Urothelium cell line (cell line): ENCODE measurements around the gene ABLIM1.

Experiments
- DNase-seq: peaks from one replicate; pipeline ENCODE4 v3.0.0; 2011; ENCODE audit warnings: low spot score, mixed read lengths
- FAIRE-seq: peaks from 2 replicates; lab custom pipeline; 2011; peaks lifted over from hg19 to GRCh38; lab: Jason Lieb, UNC

The ABLIM1 gene

DNA sequence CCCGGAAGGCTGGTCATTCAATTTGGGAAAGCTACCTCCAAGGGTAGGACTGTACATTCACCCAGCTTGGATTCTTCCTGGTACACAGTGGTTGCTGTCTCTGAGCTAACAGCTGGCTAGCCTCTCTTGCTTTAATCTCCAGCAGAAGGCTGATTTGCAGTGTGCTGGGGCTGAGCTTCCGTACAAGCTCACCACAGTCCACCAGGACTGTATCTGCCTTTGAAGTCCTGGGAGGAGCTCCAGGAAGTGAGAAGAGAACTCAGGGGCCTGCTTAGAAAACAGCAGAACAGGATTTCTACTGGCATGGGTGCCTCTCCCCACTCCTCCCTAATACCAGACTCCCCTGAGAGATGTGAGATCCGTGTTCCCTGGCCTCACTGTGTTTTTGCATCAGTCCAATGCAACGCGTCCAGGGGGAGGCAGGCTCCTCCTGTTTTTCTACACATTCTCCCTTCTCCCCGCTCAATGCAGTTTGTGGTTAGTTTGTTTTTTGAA is 260.4 kb downstream of the ABLIM1 start:
- no peak for FAIRE-seq

GRCh38 chr10:114396464-114396863 is 261.6 kb downstream of the ABLIM1 start:
- no peak for DNase-seq
- no peak for FAIRE-seq

More for the DNA sequence above, 260.4 kb downstream of the ABLIM1 start:
- DNase-seq = no peak

DNA sequence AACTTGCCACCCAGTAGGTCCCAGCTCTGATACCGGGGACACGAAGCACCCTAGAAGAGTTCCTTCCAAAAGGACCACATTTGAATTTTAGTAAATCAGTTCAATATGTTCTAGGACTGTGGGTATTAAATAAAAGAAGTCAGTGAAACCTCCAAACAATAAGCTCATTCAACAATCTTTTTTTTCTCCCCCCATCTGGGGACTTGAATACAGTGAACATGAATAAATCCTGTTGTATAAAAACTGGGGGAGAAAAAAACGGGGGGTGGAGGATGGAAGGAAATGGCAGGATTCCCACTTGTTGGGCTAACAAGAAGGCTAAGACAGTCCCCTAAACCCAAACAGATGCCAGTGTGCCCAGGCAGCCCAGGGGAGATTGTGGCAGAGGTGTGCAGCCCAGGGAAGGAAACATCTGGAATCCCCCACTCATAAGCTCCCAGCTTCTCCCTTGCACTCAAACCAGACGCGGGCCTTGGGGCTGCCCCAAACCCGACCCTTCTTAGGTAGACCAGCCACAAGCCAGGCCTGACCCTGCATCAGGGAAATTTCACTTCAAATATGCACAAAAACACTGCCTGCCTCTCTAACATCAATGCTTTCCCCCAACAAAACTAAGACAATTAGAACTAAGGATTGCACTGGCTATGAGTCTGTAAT is 262.6 kb downstream of the ABLIM1 start:
- FAIRE-seq (no peak), DNase-seq (no peak)

GRCh38 chr10:114394531-114394930 is 263.5 kb downstream of the ABLIM1 start:
- DNase-seq (no peak), FAIRE-seq (no peak)

DNA sequence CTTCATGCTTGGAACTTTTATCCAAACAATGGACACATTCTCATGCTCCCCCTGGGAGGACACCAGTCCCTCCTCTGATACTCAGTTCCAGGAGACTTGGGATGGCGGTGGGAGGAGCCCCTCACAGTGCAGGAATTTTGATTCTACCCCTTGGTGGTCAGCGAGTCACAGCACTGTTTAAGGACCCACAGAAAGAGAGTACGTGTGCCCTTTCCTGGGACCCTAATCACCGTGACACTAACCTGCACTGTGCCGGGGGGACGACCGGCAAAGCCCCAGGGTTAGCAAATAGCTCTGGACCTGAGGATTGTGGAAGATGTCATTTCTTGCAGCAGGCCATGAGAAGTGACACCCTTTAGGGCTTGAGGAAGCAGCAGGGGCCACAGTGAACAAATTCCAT is 264.2 kb downstream of the ABLIM1 start:
- no peak for FAIRE-seq
- DNase-seq = no peak

DNA sequence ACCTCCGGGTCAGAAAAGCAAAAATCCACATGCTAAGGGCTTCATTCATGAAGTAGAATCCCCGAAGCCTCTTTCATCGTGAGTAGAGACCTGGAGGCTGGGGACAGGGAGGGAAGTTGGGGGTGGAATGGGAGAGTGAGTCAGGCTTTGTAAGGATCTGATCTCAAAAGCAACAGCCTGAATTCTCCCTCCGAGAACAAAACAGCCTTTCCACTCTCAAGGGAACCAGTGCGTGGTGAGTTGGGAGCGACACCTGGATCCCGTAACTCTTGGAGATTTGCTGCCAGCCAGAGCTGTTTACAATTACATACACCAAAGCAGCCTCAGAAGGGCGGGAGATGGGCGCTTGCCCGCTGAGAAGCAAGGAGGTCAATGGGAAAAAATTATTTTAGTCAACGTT is 264.6 kb downstream of the ABLIM1 start:
- peak; percentile 40 for DNase-seq

DNA sequence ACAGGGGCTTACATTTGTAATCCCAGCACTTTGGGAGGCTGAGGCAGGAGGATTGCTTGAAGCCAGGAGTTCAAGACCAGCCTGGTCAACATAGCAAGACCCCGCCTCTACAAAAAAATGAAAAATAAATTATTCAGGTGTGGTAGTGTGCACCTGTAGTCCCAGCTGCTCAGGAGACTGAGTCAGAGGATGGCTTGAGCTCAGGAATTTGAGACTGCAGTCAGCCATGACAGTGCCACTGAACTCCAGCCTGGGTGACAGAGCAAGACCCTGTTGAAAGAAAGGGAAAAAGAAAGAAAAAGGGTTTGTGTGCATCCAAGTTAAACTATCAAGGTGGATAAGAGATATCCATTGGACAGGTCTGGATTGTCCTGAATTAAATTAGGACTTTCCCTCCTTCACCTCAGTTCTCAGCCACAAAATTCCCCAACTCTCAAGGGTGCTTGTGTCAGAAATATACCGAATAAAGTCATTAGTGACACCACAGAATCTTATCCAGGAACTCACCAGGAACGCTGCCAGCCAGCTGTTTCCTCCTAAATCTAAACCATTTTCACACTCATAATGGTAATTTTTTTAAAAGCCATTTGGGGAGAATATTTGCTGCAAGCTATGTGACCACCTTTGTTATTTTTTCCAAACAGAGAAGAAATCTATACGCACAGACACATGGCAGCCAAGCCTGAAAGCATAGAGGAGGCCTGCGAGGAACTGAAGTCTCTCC is 265.8 kb downstream of the ABLIM1 start:
- FAIRE-seq (no peak), DNase-seq (no peak)

More for the DNA sequence above, 264.6 kb downstream of the ABLIM1 start:
- FAIRE-seq = no peak

- DNase-seq (no peak), FAIRE-seq (no peak)
Observed at GRCh38 chr10:114391599-114391998, 266.5 kb downstream of the ABLIM1 start.

DNA sequence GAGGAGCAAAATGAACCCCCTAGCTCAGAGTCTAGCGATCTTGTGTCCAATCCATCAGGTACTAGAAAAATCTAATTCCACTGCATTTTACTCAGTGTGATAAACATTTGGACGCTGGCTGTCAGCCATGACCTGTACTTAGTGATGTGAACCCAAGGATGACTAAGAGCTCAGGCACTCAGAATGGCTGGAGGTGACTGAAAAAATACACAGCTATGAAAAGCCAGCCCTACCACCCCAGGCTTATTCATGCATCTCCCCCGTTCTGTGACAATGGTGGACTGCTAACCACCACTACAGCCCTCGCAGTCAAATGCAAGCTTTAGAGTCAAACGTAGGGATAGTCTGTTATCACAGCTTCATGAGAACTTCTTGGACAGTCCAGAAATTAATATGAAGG is 268.6 kb downstream of the ABLIM1 start:
- FAIRE-seq (no peak), DNase-seq (peak; percentile 74)

- DNase-seq = no peak
- no peak for FAIRE-seq
Observed at GRCh38 chr10:114388275-114388674, 269.8 kb downstream of the ABLIM1 start.

GRCh38 chr10:114387784-114388183 is 270.3 kb downstream of the ABLIM1 start:
- no peak for DNase-seq
- no peak for FAIRE-seq

GRCh38 chr10:114386452-114386851 is 271.6 kb downstream of the ABLIM1 start:
- DNase-seq (no peak), FAIRE-seq (no peak)

DNA sequence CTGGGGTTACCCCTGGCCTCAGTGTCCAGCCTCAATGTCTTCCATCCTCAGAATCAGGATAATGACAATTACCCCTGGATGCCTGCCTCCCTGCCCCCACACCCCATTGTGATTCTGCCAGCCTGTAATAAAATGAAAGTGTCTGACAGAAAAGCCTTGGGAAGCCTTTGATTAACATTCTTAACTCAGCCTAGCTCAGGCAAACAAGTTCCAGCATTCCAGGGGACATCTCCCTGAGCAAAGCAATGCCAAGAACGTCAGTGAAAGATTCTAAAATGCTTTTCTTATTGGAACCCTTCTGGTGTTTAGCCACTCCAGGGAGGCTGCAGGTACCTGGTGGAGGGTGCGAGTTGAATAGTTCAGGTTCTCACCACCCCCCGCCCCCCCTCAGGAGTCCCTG is 272.5 kb downstream of the ABLIM1 start:
- no peak for FAIRE-seq
- no peak for DNase-seq

DNA sequence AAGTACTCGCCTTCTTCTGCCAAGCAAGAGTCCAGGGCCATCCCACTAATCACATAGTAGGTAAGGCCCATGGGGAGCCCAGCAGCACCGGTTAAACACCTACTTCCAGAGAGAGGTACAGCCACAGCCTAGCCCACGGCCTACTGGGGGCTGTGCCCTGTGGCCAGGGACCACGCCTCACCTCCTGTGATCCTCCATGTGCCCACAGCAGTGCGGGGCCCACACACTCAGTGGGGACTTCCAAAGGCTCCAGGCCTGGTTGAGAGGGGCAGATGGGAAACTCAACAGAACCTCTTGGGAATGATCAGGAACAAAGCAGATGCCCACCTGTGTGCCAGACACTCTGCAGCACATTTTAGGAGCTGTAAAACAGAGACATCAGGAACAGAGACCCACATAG is 273.5 kb downstream of the ABLIM1 start:
- FAIRE-seq = no peak
- no peak for DNase-seq

DNA sequence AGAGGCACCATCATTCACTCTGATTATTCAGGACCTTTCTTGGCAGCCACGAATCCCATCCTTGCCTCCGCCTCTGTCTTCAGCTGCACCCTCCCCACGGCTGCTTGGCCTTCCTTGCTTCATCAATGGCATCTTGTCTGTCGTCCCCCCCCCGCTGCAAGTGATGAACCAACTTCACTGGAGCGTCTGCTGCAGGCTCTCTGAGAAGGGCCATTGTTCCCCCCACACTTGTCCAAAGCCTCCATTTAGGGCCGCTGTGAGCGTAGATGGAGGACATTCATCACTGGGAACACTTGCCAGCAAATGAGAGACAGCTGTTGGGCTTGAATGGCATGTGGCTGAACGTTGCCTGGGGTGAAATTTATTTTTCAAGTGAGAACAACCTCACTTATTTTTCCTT is 273.9 kb downstream of the ABLIM1 start:
- FAIRE-seq (no peak), DNase-seq (no peak)
